MM.1S (cell line): ENCODE results near the gene EIF4G2.

Experiments used
- DNase-seq: peaks from one replicate; pipeline ENCODE4 v3.0.0-alpha.2; 2015
- H2AFZ ChIP-seq: fragments of 300-600 bp; sonication (generic); 2 replicates; pipeline ENCODE4 v1.6.0; 2016; ENCODE audit warnings: antibody characterized with exemption, low read length
- H3F3A ChIP-seq: fragments of 300-600 bp; sonication (generic); 2 replicates; pipeline ENCODE4 v1.6.1; 2016; ENCODE audit warnings: mild to moderate bottlenecking, antibody characterized with exemption, low read length, moderate library complexity, mixed read lengths; ENCODE audit not compliant: insufficient read depth
- H3K27ac ChIP-seq: fragments of 300-600 bp; sonication (generic); 2 replicates; pipeline ENCODE4 v1.5.1; 2016; ENCODE audit warnings: mild to moderate bottlenecking, low read length
- H3K27me3 ChIP-seq: fragments of 300-600 bp; sonication (generic); replicated peaks from 2 replicates; pipeline ENCODE4 v1.6.0; 2016; ENCODE audit warnings: low read length; ENCODE audit not compliant: insufficient read depth
- H3K36me3 ChIP-seq: fragments of 300-600 bp; sonication (generic); replicated peaks from 2 replicates; pipeline ENCODE4 v1.6.1; 2016; ENCODE audit warnings: mild to moderate bottlenecking, low read length, mixed read lengths; ENCODE audit not compliant: insufficient read depth
- H3K4me1 ChIP-seq: fragments of 300-600 bp; sonication (generic); 2 replicates; pipeline ENCODE4 v1.6.1; 2016; ENCODE audit warnings: low read length, mixed read lengths
- H3K4me2 ChIP-seq: fragments of 300-600 bp; sonication (generic); 2 replicates; pipeline ENCODE4 v1.6.0; 2016; ENCODE audit warnings: low read depth, low read length
- H3K4me3 ChIP-seq: fragments of 300-600 bp; sonication (generic); 2 replicates; pipeline ENCODE4 v1.5.1; 2016; ENCODE audit warnings: low read length, mixed read lengths
- H3K79me2 ChIP-seq: fragments of 300-600 bp; sonication (generic); 2 replicates; pipeline ENCODE4 v1.6.1; 2016; ENCODE audit warnings: mixed run types, low read length, mixed read lengths
- H3K9ac ChIP-seq: fragments of 300-600 bp; sonication (generic); 2 replicates; pipeline ENCODE4 v1.6.1; 2016; ENCODE audit warnings: low read length, mixed read lengths
- H3K9me2 ChIP-seq: fragments of 300-600 bp; sonication (generic); replicated peaks from 2 replicates; pipeline ENCODE4 v1.6.1; 2016; ENCODE audit warnings: mild to moderate bottlenecking, low read length, mixed read lengths; ENCODE audit not compliant: insufficient read depth
- H3K9me3 ChIP-seq: fragments of 300-600 bp; sonication (generic); replicated peaks from 2 replicates; pipeline ENCODE4 v1.6.1; 2016; ENCODE audit warnings: mild to moderate bottlenecking, low read length, mixed read lengths; ENCODE audit not compliant: insufficient read depth
- H4K20me1 ChIP-seq: fragments of 300-600 bp; sonication (generic); 2 replicates; pipeline ENCODE4 v1.6.1; 2016; ENCODE audit warnings: mild to moderate bottlenecking, low read length, moderate library complexity, mixed read lengths; ENCODE audit not compliant: insufficient read depth
- CTCF ChIP-seq: fragments of 300-600 bp; sonication (generic); IDR thresholded peaks from 2 replicates; pipeline ENCODE4 v1.5.1; 2016; ENCODE audit warnings: antibody characterized with exemption, low read length, mixed read lengths
- EZH2 ChIP-seq: fragments of 300-600 bp; sonication (generic); optimal IDR thresholded peaks from 2 replicates; pipeline ENCODE3; 2017; ENCODE audit warnings: low read depth, mild to moderate bottlenecking, antibody characterized with exemption, low read length, mixed read lengths
- EZH2phosphoT487 ChIP-seq: fragments of 300-600 bp; sonication (generic); IDR thresholded peaks from 2 replicates; pipeline ENCODE4 v1.6.1; 2018; ENCODE audit warnings: antibody characterized with exemption, low read length

Gene EIF4G2

DNA sequence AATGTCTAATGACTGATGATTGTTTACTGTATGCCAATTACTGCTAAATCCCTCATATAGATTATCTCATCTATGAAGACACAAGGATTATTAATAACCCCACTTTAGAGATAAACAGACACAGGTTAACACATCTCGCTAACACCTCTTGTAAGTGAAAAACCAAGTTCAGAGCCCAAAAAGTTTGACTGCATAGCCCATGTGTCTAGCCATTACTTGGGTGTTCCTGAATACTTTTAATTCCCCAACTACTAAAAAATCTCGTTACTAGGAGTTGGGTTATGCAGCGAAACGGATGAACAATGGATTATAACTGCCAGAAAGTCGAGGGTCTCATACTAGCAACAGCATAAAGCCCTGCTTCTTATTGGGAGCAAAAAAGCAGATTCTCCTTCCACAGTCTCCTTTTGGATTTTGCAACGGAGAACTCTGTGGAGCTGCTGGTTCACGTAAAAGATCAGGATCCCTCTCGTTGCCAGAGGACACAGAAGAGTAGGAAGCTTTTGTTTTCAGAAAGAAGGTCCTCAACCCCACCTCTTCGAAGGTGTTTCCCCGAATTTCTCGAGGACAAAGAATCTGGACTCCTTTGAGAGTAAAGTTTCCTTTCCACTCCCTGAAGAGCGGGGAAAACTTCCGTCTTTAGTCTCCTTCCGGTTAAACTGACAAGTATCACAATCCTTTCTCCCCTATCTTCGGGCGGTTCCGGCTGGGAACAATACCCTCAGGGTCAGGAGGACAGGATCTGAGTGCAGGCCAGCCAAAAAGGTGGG is 48.1 kb upstream of the EIF4G2 start:
- H3F3A ChIP-seq, result peaks cover 13% of the 10 kb centered on the region
- H3K9ac ChIP-seq, result peak overlapping the region; percentile 90
- no peaks in the 10 kb centered on the region for H3K9me3 ChIP-seq
- peak overlapping the region; percentile 88 for H3K27ac ChIP-seq
- peak; percentile 34 for DNase-seq
- H3K4me3 ChIP-seq, result peak overlapping the region; percentile 96
- H3K4me2 ChIP-seq, result peak overlapping the region; percentile 81
- H3K36me3 ChIP-seq, result peaks cover 21% of the 10 kb centered on the region
- peaks cover 48% of the 10 kb centered on the region for H3K79me2 ChIP-seq
- no peaks in the 10 kb centered on the region for H3K9me2 ChIP-seq
- H4K20me1 ChIP-seq, result no peaks in the 10 kb centered on the region
- TF ChIP-seq EZH2 (no peak), CTCF (no peak)
- H2AFZ ChIP-seq, result peak overlapping the region; percentile 91
- peaks cover 8% of the 10 kb centered on the region; the same call in 1 of the 2 replicates for H3K4me1 ChIP-seq
- H3K27me3 ChIP-seq, result no peaks in the 10 kb centered on the region

- DNase-seq, result no peak
- H3K79me2 ChIP-seq, result peaks cover 47% of the 10 kb centered on the region
- peaks cover 8% of the 10 kb centered on the region; the same call in 1 of the 2 replicates for H3K4me1 ChIP-seq
- H3K4me3 ChIP-seq, result no peak overlapping the region
- no peak overlapping the region for H2AFZ ChIP-seq
- no peak overlapping the region for H3K4me2 ChIP-seq
- no peak overlapping the region for H3K9ac ChIP-seq
- H3K27me3 ChIP-seq, result no peaks in the 10 kb centered on the region
- no peaks in the 10 kb centered on the region for H3K9me3 ChIP-seq
- no peaks in the 10 kb centered on the region for H3K9me2 ChIP-seq
- no peak for TF ChIP-seq CTCF
- no peak for TF ChIP-seq EZH2
- TF ChIP-seq EZH2phosphoT487, result no peak
- peaks cover 21% of the 10 kb centered on the region for H3K36me3 ChIP-seq
- H3F3A ChIP-seq, result peaks cover 13% of the 10 kb centered on the region
- H3K27ac ChIP-seq, result no peak overlapping the region
- no peaks in the 10 kb centered on the region for H4K20me1 ChIP-seq
Observed at GRCh38 chr11:10855295-10855694, 46.6 kb upstream of the EIF4G2 start.

DNA sequence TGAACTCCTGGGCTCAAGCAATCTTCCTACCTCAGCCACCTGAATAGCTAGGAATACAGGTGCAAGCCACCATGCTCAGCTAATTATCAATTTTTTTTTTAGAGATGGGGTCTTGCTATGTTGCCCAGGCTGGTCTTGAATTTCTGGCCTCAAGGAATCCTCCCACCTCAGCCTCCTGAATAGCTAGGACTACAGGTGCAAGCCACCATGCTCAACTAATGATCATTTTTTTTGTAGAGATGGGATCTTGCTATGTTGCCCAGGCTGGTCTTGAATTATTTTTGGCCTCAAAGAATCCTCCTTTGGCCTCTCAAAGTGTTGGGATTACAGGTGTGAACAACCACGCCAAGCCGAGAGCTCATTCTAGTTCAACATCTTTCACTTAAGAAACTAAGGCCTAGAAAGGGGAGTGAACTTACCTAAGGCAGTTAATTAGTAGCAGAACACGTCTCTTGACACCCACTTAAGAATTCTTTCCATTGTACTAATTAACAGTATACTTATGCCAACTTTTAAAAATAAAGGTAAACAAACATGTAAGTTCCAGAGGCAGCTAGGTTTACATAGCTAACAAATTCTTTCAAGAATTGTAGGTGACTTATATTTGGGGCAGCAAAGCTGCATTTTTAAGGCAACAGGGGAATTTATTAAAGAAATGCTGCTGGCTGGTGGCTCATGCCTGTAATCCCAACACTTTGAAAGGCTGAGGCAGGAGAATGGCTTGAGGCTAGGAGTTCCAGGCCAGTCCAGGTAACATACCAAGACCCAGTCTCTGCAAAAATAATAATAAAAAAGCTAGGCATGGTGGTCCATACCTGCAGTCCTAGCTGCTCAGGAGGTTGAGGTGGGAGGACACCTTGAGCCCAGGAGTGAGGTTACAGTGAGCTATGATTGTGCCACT is 39.5 kb upstream of the EIF4G2 start:
- Histone ChIP-seq H3K27ac (no peak overlapping the region), H3F3A (no peaks in the 10 kb centered on the region), H3K9me2 (no peaks in the 10 kb centered on the region), H2AFZ (no peak overlapping the region), H3K9me3 (no peaks in the 10 kb centered on the region), H3K36me3 (no peaks in the 10 kb centered on the region), H3K79me2 (no peaks in the 10 kb centered on the region), H3K4me3 (no peak overlapping the region), H3K4me1 (no peaks in the 10 kb centered on the region), H3K27me3 (no peaks in the 10 kb centered on the region), H4K20me1 (no peaks in the 10 kb centered on the region), H3K9ac (no peak overlapping the region), H3K4me2 (no peak overlapping the region)
- no peak for DNase-seq
- TF ChIP-seq EZH2phosphoT487 (no peak), EZH2 (no peak), CTCF (no peak)
